Measurements from ENCODE around the gene TAF1. TPM values are rescaled to one million over a fixed set of nuclear protein-coding genes. Genes with fewer than 3 reads are reported as not detected.
"Not testable (repeated sequence)": the region's sequence is repeated elsewhere in the genome, so short reads cannot be mapped to it uniquely, and the experiment has no call there.

Gene TAF1
- total and polyA plus RNA-seq, 2 of the 8 experiments (the other 6 are each of a cell fraction or from before 2014, with no cell fraction given), result 6.3 to 30.2 TPM

DNA sequence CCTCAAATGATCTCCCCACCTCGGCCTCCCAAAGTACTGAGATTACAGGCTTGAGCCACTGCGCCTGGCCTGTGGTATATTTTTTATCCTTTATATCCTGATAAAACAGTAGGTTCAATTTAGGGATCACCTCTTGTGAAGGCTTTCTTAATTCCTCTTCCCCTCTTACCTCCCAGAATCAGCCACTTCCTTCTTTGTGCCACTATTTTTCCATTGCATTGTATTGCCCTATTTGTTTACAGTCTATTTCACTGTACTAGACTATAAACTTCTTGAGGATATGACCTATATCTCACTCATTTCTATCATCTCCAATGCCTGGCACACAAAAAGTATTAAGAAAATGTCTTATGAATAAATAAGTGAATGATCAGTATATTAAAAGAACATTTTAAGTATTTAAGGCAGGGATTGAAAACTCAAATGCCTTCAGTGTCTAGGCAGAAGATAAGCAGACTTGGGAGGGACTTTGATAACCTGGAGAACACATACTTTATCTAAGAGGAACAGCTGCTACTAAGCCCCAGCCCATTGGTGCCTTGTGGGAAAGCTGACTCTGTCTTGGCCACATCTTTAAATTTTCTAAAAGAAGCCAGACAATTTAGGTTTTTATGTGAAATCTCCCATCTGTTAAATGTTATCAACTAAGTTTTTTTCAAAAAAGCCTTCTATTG, 84.4 kb downstream of the TAF1 start (continued):
- TF ChIP-seq SP4 (IDR thresholded peaks at IDR 0.05; ENCODE audit: low read length) (no peak), EZH2 (IDR thresholded peaks at IDR 0.05; ENCODE audit: low read depth, low read length, severe bottlenecking) (no peak)

DNA sequence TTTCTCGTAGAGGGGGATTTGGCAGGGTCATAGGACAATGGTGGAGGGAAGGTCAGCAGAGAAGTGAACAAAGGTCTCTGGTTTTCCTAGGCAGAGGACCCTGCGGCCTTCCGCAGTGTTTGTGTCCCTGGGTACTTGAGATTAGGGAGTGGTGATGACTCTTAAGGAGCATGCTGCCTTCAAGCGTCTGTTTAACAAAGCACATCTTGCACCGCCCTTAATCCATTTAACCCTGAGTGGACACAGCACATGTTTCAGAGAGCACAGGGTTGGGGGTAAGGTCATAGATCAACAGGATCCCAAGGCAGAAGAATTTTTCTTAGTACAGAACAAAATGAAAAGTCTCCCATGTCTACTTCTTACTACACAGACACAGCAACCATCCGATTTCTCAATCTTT, 85.4 kb downstream of the TAF1 start:
- H3K4me3 ChIP-seq (ENCODE audit: extremely low read depth in 1 of 4, insufficient read depth in 2 of 4, low read depth in 3 of 4, low read length in 4 of 4); H3K18ac ChIP-seq (ENCODE audit: extremely low read depth, low read length); FAIRE-seq; H4K20me1 ChIP-seq (replicated peaks in 1 of 2; ENCODE audit: control insufficient read depth in 1 of 2, insufficient read depth in 2 of 2, low read length in 2 of 2); H3K23me2 ChIP-seq (ENCODE audit: low read depth, low read length); H3K56ac ChIP-seq (replicated peaks; ENCODE audit: insufficient read length, low read depth, low read length); H3K9me3 ChIP-seq (ENCODE audit: insufficient read depth in 2 of 2, low read depth in 1 of 2, low read length in 1 of 2); H4K91ac ChIP-seq (replicated peaks; ENCODE audit: insufficient read length, low read length); H2BK12ac ChIP-seq (ENCODE audit: low read depth, low read length); H3K79me2 ChIP-seq (ENCODE audit: control insufficient read depth in 1 of 2, insufficient read depth in 2 of 2, low read length in 2 of 2); H2BK20ac ChIP-seq (ENCODE audit: low read length); POLR2A ChIA-PET (ENCODE audit: partially characterized antibody); H3K27me3 ChIP-seq (replicated peaks in 1 of 4; ENCODE audit: control insufficient read depth in 3 of 4, extremely low read depth in 1 of 4, insufficient read depth in 3 of 4, low read length in 3 of 4); H2AK5ac ChIP-seq (ENCODE audit: low read depth, low read length); H3K4me2 ChIP-seq (ENCODE audit: insufficient read depth in 1 of 2, low read depth in 2 of 2, low read length in 2 of 2); H2BK15ac ChIP-seq (ENCODE audit: low read length); CTCF ChIA-PET (ENCODE audit: partially characterized antibody); H2BK5ac ChIP-seq (ENCODE audit: low read depth, low read length); H3K27ac ChIP-seq (ENCODE audit: low read depth, low read length); H2AFZ ChIP-seq (ENCODE audit: low read length); H4K8ac ChIP-seq (ENCODE audit: extremely low read depth, insufficient read depth, low read length); DNase-seq (ENCODE audit: low read depth in 1 of 2, low spot score in 2 of 2); H2BK120ac ChIP-seq (replicated peaks; ENCODE audit: low read depth, low read length); H4K5ac ChIP-seq (ENCODE audit: insufficient read length, low read depth, low read length); H3K14ac ChIP-seq (ENCODE audit: insufficient read length); H3K79me1 ChIP-seq (ENCODE audit: low read depth, low read length); H3K9ac ChIP-seq (replicated peaks in 1 of 4; ENCODE audit: extremely low read depth in 1 of 4, low read depth in 3 of 4, low read length in 3 of 4); H3K4me1 ChIP-seq (replicated peaks in 1 of 4; ENCODE audit: control insufficient read depth in 3 of 4, insufficient read depth in 4 of 4, low read length in 3 of 4); H3K23ac ChIP-seq (ENCODE audit: insufficient read length); H3K4ac ChIP-seq (replicated peaks; ENCODE audit: insufficient read length, low read depth, low read length): not testable (repeated sequence)
- WGBS, 2 experiments (ENCODE audit: extremely low coverage in 1 of 2, insufficient coverage in 1 of 2, insufficient read length in 1 of 2, insufficient replicate concordance in 2 of 2, low coverage in 1 of 2, low lambda C conversion rate in 2 of 2, missing lambda C conversion rate in 1 of 2), result no CpG with 5 or more reads among the region's 6 CpGs
- peaks cover 0 to 16% (median 0%) of the 10 kb centered on the region in 4 experiments; a peak in 3 of 8 replicates for H3K36me3 ChIP-seq (ENCODE audit: control insufficient read depth in 2 of 4, insufficient read depth in 4 of 4, low read length in 3 of 4)

All from H1 (cell line).